NCI-H748 treated with DMSO at 0.1 percent for 48 hours (cell line): Measurements from ENCODE around the gene NELFE.
"Not testable (repeated sequence)": the region's sequence is repeated elsewhere in the genome, so short reads cannot be mapped to it uniquely, and the experiment has no call there.

Experiments
- DNase-seq: peaks from one replicate; lab custom pipeline; 2025; lab: John Stamatoyannopoulos, UW

The NELFE gene

GRCh38 chr6:31919624-31920303, 39.0 kb downstream of the NELFE start:
- no peak for DNase-seq

GRCh38 chr6:31918069-31918720, 40.6 kb downstream of the NELFE start:
- DNase-seq = no peak

GRCh38 chr6:31915756-31916155, 43.0 kb downstream of the NELFE start:
- no peak for DNase-seq

GRCh38 chr6:31915351-31915750, 43.4 kb downstream of the NELFE start:
- no peak for DNase-seq

GRCh38 chr6:31911826-31912585, 46.8 kb downstream of the NELFE start:
- DNase-seq = no peak

GRCh38 chr6:31909298-31909697, 49.5 kb downstream of the NELFE start:
- DNase-seq = not testable (repeated sequence)

- DNase-seq = no peak
Measured at GRCh38 chr6:31908791-31909190, 50.0 kb downstream of the NELFE start.

- not testable (repeated sequence) for DNase-seq
Measured at GRCh38 chr6:31908255-31908654, 50.5 kb downstream of the NELFE start.

- no peak for DNase-seq
Measured at GRCh38 chr6:31907158-31907813, 51.5 kb downstream of the NELFE start.

GRCh38 chr6:31906727-31907126, 52.0 kb downstream of the NELFE start:
- DNase-seq = not testable (repeated sequence)

- DNase-seq = no peak
Measured at GRCh38 chr6:31906122-31906521, 52.6 kb downstream of the NELFE start.

GRCh38 chr6:31905041-31905440, 53.7 kb downstream of the NELFE start:
- no peak for DNase-seq

GRCh38 chr6:31903957-31904356, 54.8 kb downstream of the NELFE start:
- DNase-seq = no peak
